ENCODE results near the gene COPS7A. TPM values are rescaled to one million over a fixed set of nuclear protein-coding genes. Genes with fewer than 3 reads are reported as not detected.

COPS7A gene
- total RNA-seq, 1 experiment from 2014 or later = 55.5 TPM

DNA sequence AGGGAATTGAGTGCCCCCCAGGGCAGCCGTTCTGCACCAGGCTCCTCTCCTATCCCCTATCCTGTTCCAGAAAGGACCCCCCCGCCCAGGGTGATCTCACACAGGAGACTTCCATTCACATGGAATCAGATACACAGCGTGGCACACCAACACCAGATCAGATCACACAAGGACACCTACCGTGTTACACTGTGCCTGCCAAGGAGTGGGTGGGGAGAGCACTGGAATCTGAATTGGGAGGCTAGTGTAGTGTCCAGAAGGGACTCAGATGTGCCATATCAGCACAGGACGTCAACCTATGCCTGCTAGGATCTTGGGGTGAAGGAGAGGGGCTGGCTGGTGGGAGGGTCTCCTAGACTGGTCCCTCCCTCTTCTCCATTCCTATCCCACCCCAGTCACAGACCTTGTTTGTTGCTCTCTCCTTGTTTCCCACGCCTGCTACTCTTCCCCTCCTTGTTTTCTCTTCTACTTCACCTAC lies 44.6 kb downstream of the COPS7A start:
- CTCF ChIA-PET = interaction anchor here (0.6 to 7.8 kb wide), 4 partner anchors 8 to 32 kb away, joined by 3 to 174 read pairs (median 25); partner anchors contain the start of gene MLF2
- Mint-ChIP-seq H3K27me3 (ENCODE audit: insufficient read depth, unreplicated experiment) (no peaks in the 10 kb centered on the region), H3K9me3 (ENCODE audit: unreplicated experiment) (no peaks in the 10 kb centered on the region), H3K36me3 (ENCODE audit: insufficient read depth, unreplicated experiment) (peaks cover 15% of the 10 kb centered on the region), H3K4me3 (ENCODE audit: unreplicated experiment) (peak overlapping the region; percentile 84), H3K27ac (ENCODE audit: low read depth, unreplicated experiment) (peak overlapping the region; percentile 83), H3K4me1 (ENCODE audit: insufficient read depth, unreplicated experiment) (peaks cover 62% of the 10 kb centered on the region)
- POLR2A ChIA-PET = interaction anchor here (0.7 to 4.2 kb wide), 4 partner anchors 9 to 45 kb away, joined by 3 to 119 read pairs (median 4); partner anchors contain the start of genes COPS7A and MLF2
- BruUV-seq (replicated peaks) = no TSS peak
- TF ChIP-seq, protein P1, sequence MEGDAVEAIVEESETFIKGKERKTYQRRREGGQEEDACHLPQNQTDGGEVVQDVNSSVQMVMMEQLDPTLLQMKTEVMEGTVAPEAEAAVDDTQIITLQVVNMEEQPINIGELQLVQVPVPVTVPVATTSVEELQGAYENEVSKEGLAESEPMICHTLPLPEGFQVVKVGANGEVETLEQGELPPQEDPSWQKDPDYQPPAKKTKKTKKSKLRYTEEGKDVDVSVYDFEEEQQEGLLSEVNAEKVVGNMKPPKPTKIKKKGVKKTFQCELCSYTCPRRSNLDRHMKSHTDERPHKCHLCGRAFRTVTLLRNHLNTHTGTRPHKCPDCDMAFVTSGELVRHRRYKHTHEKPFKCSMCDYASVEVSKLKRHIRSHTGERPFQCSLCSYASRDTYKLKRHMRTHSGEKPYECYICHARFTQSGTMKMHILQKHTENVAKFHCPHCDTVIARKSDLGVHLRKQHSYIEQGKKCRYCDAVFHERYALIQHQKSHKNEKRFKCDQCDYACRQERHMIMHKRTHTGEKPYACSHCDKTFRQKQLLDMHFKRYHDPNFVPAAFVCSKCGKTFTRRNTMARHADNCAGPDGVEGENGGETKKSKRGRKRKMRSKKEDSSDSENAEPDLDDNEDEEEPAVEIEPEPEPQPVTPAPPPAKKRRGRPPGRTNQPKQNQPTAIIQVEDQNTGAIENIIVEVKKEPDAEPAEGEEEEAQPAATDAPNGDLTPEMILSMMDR (IDR thresholded peaks at IDR 0.05; ENCODE audit: unreplicated experiment) = no peak
- intact Hi-C loops (cut with micrococcal nuclease) = no loop called here
- peak; percentile 14 for DNase-seq (ENCODE audit: unreplicated experiment)

DNA sequence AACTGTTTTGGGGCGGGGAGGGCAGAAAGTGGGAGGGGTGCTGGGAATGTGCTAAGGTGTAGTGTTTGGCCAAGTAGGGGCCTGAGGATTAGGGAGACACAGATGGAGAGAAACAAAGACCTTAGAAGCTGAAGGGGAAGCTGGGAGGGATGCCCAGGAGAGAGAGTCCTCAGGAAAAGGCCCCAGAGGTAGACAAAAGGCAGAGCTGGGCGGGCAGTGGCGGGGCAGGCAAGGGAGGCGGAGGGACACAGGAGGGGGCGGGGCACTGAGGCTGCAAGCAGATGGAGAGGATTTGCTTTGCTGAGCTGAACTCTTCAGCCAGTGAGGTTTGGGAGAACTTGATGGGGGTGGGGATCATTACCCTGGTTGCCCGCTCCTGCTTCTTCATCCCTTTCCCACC lies 45.1 kb downstream of the COPS7A start:
- Mint-ChIP-seq H3K27me3 (ENCODE audit: insufficient read depth, unreplicated experiment) (no peaks in the 10 kb centered on the region), H3K9me3 (ENCODE audit: unreplicated experiment) (no peaks in the 10 kb centered on the region), H3K4me3 (ENCODE audit: unreplicated experiment) (peak overlapping the region; percentile 84), H3K4me1 (ENCODE audit: insufficient read depth, unreplicated experiment) (peaks cover 60% of the 10 kb centered on the region), H3K27ac (ENCODE audit: low read depth, unreplicated experiment) (peak overlapping the region; percentile 83), H3K36me3 (ENCODE audit: insufficient read depth, unreplicated experiment) (peaks cover 15% of the 10 kb centered on the region)
- intact Hi-C loops (cut with micrococcal nuclease) = no loop called here
- DNase-seq (ENCODE audit: unreplicated experiment) = no peak
- BruUV-seq (replicated peaks) = no TSS peak
- TF ChIP-seq, protein P1 (IDR thresholded peaks at IDR 0.05; ENCODE audit: unreplicated experiment) = no peak
- POLR2A ChIA-PET = interaction anchor here (1.2 to 1.4 kb wide), 2 partner anchors 16 to 45 kb away, joined by 4 to 9 read pairs; partner anchors contain the start of genes COPS7A and MLF2
- CTCF ChIA-PET = interaction anchor here (4.5 to 7.8 kb wide), 2 partner anchors 7 to 15 kb away, joined by 43 to 174 read pairs; partner anchors contain the start of gene MLF2

DNA sequence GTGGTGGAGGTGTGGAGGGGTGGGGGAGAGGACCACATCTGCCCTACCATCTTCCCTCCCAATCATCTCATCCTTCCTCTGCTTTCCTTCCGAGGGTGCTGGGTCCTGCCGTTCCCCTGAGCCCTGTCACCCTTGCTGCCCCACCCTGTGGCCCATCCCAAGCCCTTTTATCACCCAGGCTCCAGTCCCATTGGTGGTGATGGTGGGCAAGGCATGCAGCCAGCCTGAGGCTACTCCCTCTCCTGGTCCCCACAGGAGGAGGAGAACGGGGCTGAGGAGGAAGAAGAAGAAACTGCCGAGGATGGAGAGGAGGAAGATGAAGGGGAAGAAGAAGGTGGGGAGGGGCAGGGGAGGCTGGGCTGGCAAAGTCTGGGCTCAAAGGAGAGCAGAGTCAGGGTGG lies 45.8 kb downstream of the COPS7A start:
- CTCF ChIA-PET = interaction anchor here (0.7 to 7.8 kb wide), 3 partner anchors 9 to 81 kb away, joined by 3 to 174 read pairs (median 3); partner anchors contain the start of gene MLF2
- DNase-seq (ENCODE audit: unreplicated experiment) = no peak
- Mint-ChIP-seq H3K27me3 (ENCODE audit: insufficient read depth, unreplicated experiment) (no peaks in the 10 kb centered on the region), H3K27ac (ENCODE audit: low read depth, unreplicated experiment) (no peak overlapping the region), H3K9me3 (ENCODE audit: unreplicated experiment) (no peaks in the 10 kb centered on the region), H3K4me1 (ENCODE audit: insufficient read depth, unreplicated experiment) (peaks cover 53% of the 10 kb centered on the region), H3K4me3 (ENCODE audit: unreplicated experiment) (no peak overlapping the region), H3K36me3 (ENCODE audit: insufficient read depth, unreplicated experiment) (peaks cover 15% of the 10 kb centered on the region)
- TF ChIP-seq, protein P1 (IDR thresholded peaks at IDR 0.05; ENCODE audit: unreplicated experiment) = no peak
- BruUV-seq (replicated peaks) = no TSS peak
- intact Hi-C loops (cut with micrococcal nuclease) = no loop called here
- POLR2A ChIA-PET = interaction anchor here (1.4 kb wide), 1 partner anchor 17 kb away, joined by 9 read pairs; the partner anchor contains the start of gene MLF2

DNA sequence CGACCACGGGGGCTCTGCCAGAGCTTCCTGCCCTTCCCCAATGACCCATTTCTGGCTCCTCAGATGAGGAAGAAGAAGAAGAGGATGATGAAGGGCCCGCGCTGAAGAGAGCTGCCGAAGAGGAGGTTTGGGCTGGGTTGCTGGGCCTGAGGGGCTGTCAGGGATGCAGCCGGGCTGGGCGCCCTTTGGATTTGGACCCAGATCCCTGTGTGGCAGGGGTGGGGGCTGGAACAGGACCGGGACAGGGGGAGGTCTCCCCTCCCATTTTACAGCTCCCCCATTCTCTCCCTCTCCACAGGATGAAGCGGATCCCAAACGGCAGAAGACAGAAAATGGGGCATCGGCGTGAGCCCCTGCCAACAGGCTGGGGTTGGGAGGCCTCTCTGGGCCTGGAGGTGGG lies 46.2 kb downstream of the COPS7A start:
- Mint-ChIP-seq H3K9me3 (ENCODE audit: unreplicated experiment) (no peaks in the 10 kb centered on the region), H3K27ac (ENCODE audit: low read depth, unreplicated experiment) (peak overlapping the region; percentile 88), H3K36me3 (ENCODE audit: insufficient read depth, unreplicated experiment) (peaks cover 15% of the 10 kb centered on the region), H3K4me1 (ENCODE audit: insufficient read depth, unreplicated experiment) (peaks cover 49% of the 10 kb centered on the region), H3K4me3 (ENCODE audit: unreplicated experiment) (no peak overlapping the region), H3K27me3 (ENCODE audit: insufficient read depth, unreplicated experiment) (no peaks in the 10 kb centered on the region)
- no peak for DNase-seq (ENCODE audit: unreplicated experiment)
- no TSS peak for BruUV-seq (replicated peaks)
- intact Hi-C loops (cut with micrococcal nuclease) = no loop called here
- TF ChIP-seq, protein P1 (IDR thresholded peaks at IDR 0.05; ENCODE audit: unreplicated experiment) = no peak
- ChIA-PET CTCF (interaction anchor here (0.7 to 7.8 kb wide), 3 partner anchors 9 to 81 kb away, joined by 3 to 174 read pairs (median 3); partner anchors contain the start of gene MLF2), POLR2A (interaction anchor here (1.4 kb wide), 1 partner anchor 17 kb away, joined by 9 read pairs; the partner anchor contains the start of gene MLF2)
